Colonic mucosa (tissue), 4 donors: ENCODE data around the gene EGR1. TPM values are rescaled to one million over a fixed set of nuclear protein-coding genes. Genes with fewer than 3 reads are reported as not detected.

Source experiments
- DNase-seq: peaks from one replicate; pipeline ENCODE4 v3.0.0-alpha.2; 2020
- H3K27ac ChIP-seq: fragments of 200-600 bp; one replicate; pipeline ENCODE4 v1.8.0; 2021
- H3K27me3 ChIP-seq: fragments of 200-600 bp; one replicate; pipeline ENCODE4 v1.8.0; 2021
- H3K36me3 ChIP-seq: fragments of 200-600 bp; one replicate; pipeline ENCODE4 v1.8.0; 2021
- H3K4me1 ChIP-seq: fragments of 200-600 bp; one replicate; pipeline ENCODE4 v1.8.0; 2021; ENCODE audit warnings: mild to moderate bottlenecking
- H3K4me3 ChIP-seq: fragments of 200-600 bp; one replicate; pipeline ENCODE4 v1.8.0; 2021
- H3K9ac ChIP-seq, 2 donors: one replicate each; pipeline ENCODE4 v1.7.0; 2013; ENCODE audit warnings: control low read depth in 2 of 2, low read depth in 2 of 2, low read length in 2 of 2
- H3K9me3 ChIP-seq: fragments of 200-600 bp; one replicate; pipeline ENCODE4 v1.8.0; 2021
- CTCF ChIP-seq: fragments of 200-600 bp; IDR thresholded peaks from one replicate; pipeline ENCODE4 v1.8.0; 2022; ENCODE audit warnings: antibody characterized with exemption, mild to moderate bottlenecking
- intact Hi-C: fragments of 100-400 bp; cut with DNase I; formaldehyde crosslinking; loops from one replicate; pipeline ENCODE4 v1.14.1; 2022
- total RNA-seq, 2 donors: library from RNA; stranded (reverse); fragmentation: NEBNext Ultra II Directional in 1 of 2; extraction: Animal tissue kit (Norgen Biotek cat#: 25700) in 1 of 2; gene quantifications; one replicate each; pipeline ENCODE4 v1.2.1, GENCODE V29; 2021
- donor health status: healthy.
- donor health status: DM: no; HTN: no; CAD: no.
- donor health status: DM: no; HTN: no; CAD: no.

The EGR1 gene
- total RNA-seq, 2 donors from 2014 or later: 6.7 to 73.9 TPM

GRCh38 chr5:138491284-138491648 is 26.0 kb downstream of the EGR1 start:
- Histone ChIP-seq H3K4me1 (no peaks in the 10 kb centered on the region), H3K9ac (peak overlapping the region; percentile 32 to 40), H3K4me3 (peak overlapping the region; percentile 53), H3K27ac (no peak overlapping the region), H3K9me3 (no peaks in the 10 kb centered on the region), H3K36me3 (no peaks in the 10 kb centered on the region), H3K27me3 (peaks cover 17% of the 10 kb centered on the region)
- DNase-seq: no peak
- no peak for TF ChIP-seq CTCF
- intact Hi-C loops: loop anchor here (5.0 kb wide), 1 partner anchor 34 kb away; no protein-coding TSS in a partner anchor

GRCh38 chr5:138491669-138492559 is 26.6 kb downstream of the EGR1 start:
- H3K27ac ChIP-seq: no peak overlapping the region
- no peaks in the 10 kb centered on the region for H3K9me3 ChIP-seq
- TF ChIP-seq CTCF: no peak
- H3K4me1 ChIP-seq: no peaks in the 10 kb centered on the region
- H3K4me3 ChIP-seq: peak overlapping the region; percentile 53
- DNase-seq: peak; percentile 89
- peak overlapping the region; percentile 63 to 79 for H3K9ac ChIP-seq
- H3K27me3 ChIP-seq: peaks cover 17% of the 10 kb centered on the region
- no peaks in the 10 kb centered on the region for H3K36me3 ChIP-seq
- intact Hi-C loops: loop anchor here (5.0 kb wide), 1 partner anchor 35 kb away; no protein-coding TSS in a partner anchor

- no peak overlapping the region for H3K27ac ChIP-seq
- peak overlapping the region; percentile 53 for H3K4me3 ChIP-seq
- no peaks in the 10 kb centered on the region for H3K36me3 ChIP-seq
Observed at GRCh38 chr5:138492560-138493045, 27.3 kb downstream of the EGR1 start.

GRCh38 chr5:138495351-138495750 is 30.1 kb downstream of the EGR1 start:
- Histone ChIP-seq H3K36me3 (no peaks in the 10 kb centered on the region), H3K9ac (no peak overlapping the region), H3K9me3 (no peaks in the 10 kb centered on the region), H3K27me3 (peaks cover 3% of the 10 kb centered on the region), H3K4me1 (no peaks in the 10 kb centered on the region), H3K27ac (no peak overlapping the region), H3K4me3 (no peak overlapping the region)
- TF ChIP-seq CTCF: no peak
- DNase-seq: no peak
- intact Hi-C loops: no loop called here

More at GRCh38 chr5:138492560-138493045, 27.3 kb downstream of the EGR1 start:
- TF ChIP-seq CTCF: no peak
- H3K27me3 ChIP-seq: peaks cover 17% of the 10 kb centered on the region
- peak overlapping the region; percentile 63 to 79 for H3K9ac ChIP-seq
- H3K4me1 ChIP-seq: no peaks in the 10 kb centered on the region
- intact Hi-C loops: loop anchor here (5.0 kb wide), 1 partner anchor 35 kb away; no protein-coding TSS in a partner anchor
- H3K9me3 ChIP-seq: no peaks in the 10 kb centered on the region
- no peak for DNase-seq

GRCh38 chr5:138498376-138498775 is 33.1 kb downstream of the EGR1 start:
- DNase-seq: no peak
- no peak for TF ChIP-seq CTCF
- Histone ChIP-seq H3K9me3 (no peaks in the 10 kb centered on the region), H3K4me1 (no peaks in the 10 kb centered on the region), H3K36me3 (no peaks in the 10 kb centered on the region), H3K9ac (no peak overlapping the region), H3K27ac (no peak overlapping the region), H3K4me3 (no peak overlapping the region), H3K27me3 (no peaks in the 10 kb centered on the region)
- intact Hi-C loops: no loop called here
